ENCODE results near the gene DYNLL2. TPM values are rescaled to one million over a fixed set of nuclear protein-coding genes. Genes with fewer than 3 reads are reported as not detected.
"Not testable (repeated sequence)": the region's sequence is repeated elsewhere in the genome, so short reads cannot be mapped to it uniquely, and the experiment has no call there.

The DYNLL2 gene
- total RNA-seq, 2 experiments from 2014 or later, result 21.3 to 28.3 TPM

DNA sequence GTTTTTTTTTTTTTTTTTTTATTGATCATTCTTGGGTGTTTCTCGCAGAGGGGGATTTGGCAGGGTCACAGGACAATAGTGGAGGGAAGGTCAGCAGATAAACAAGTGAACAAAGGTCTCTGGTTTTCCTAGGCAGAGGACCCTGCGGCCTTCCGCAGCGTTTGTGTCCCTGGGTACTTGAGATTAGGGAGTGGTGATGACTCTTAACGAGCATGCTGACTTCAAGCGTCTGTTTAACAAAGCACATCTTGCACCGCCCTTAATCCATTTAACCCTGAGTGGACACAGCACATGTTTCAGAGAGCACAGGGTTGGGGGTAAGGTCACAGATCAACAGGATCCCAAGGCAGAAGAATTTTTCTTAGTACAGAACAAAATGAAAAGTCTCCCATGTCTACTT, 10.0 kb upstream of the DYNLL2 start:
- ATAC-seq, result not testable (repeated sequence)

DNA sequence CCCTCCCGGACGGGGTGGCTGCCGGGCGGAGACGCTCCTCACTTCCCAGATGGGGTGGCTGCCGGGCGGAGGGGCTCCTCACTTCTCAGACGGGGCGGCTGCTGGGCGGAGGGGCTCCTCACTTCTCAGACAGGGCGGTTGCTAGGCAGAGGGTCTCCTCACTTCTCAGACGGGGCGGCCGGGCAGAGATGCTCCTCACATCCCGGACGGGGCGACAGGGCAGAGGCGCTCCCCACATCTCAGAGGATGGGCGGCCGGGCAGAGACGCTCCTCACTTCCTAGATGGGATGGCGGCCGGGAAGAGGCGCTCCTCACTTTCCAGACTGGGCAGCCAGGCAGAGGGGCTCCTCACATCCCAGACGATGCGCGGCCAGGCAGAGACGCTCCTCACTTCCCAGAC, 8.8 kb upstream of the DYNLL2 start:
- CTCF ChIA-PET; DNase-seq; H3K4me3 Mint-ChIP-seq; H3K36me3 Mint-ChIP-seq (ENCODE audit: low read depth); H3K9me3 Mint-ChIP-seq (ENCODE audit: low read depth); intact Hi-C loops (cut with DNase I, micrococcal nuclease); H3K27ac Mint-ChIP-seq; H3K4me1 Mint-ChIP-seq; POLR2A ChIA-PET; ATAC-seq: not testable (repeated sequence)
- H3K27me3 Mint-ChIP-seq, result peaks cover 14% of the 10 kb centered on the region

More for the DNA sequence above, 10.0 kb upstream of the DYNLL2 start:
- H3K36me3 Mint-ChIP-seq (ENCODE audit: low read depth); H3K4me1 Mint-ChIP-seq; POLR2A ChIA-PET; H3K27ac Mint-ChIP-seq; H3K4me3 Mint-ChIP-seq; H3K9me3 Mint-ChIP-seq (ENCODE audit: low read depth); intact Hi-C loops (cut with DNase I, micrococcal nuclease); DNase-seq; CTCF ChIA-PET: not testable (repeated sequence)
- H3K27me3 Mint-ChIP-seq, result peaks cover 18% of the 10 kb centered on the region

DNA sequence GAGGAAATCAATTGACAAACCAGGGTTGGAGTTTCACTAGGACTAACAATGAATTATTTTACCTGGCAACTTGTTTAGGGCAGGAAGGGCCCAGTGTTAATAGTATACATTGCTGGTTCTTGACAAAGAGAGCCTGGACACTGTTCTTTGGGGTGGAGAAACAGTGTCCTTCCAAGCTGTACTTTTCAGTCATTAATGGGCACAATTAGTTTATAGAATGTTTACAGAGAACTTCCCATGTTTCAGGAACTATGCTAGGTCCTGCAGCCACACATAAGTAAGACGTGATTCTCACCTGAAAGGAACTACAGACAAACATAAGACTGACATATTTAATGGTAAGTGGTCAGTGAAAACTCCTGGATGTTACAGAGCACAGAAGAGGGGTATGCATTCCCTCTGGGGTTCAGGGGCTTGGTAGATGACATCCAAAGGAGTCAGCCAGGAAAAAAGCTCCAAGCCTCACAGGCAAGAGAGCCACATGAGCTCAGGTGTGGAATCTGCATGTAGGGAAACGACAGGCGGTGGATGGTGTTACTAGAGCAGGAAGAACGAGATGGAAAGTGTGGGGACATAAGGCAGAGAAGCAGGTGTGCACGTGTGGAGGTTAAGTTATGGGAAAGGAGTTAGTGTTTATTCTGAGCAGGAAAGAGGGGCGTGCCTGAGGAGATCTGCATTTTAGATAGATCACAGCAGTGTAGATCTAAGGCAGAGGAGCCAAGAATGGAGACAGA, 3.8 kb upstream of the DYNLL2 start:
- Mint-ChIP-seq H3K9me3 (ENCODE audit: low read depth) (no peaks in the 10 kb centered on the region), H3K4me1 (peaks cover 2% of the 10 kb centered on the region), H3K4me3 (no peak overlapping the region), H3K27me3 (peaks cover 2% of the 10 kb centered on the region), H3K36me3 (ENCODE audit: low read depth) (no peaks in the 10 kb centered on the region), H3K27ac (no peak overlapping the region)
- intact Hi-C loops (cut with DNase I, micrococcal nuclease), result loop anchor here in 1 of 2 experiments (5.0 to 10.0 kb wide), 4 partner anchors 258 to 1245 kb away; partner anchors contain the start of genes C17orf67, DGKE, MSI2 and TRIM37
- DNase-seq (no peak), ATAC-seq (no peak)
- ChIA-PET POLR2A (no interaction called here), CTCF (interaction anchor here (0.6 kb wide), 1 partner anchor 85 kb away, joined by 4 read pairs; no protein-coding TSS in a partner anchor)

DNA sequence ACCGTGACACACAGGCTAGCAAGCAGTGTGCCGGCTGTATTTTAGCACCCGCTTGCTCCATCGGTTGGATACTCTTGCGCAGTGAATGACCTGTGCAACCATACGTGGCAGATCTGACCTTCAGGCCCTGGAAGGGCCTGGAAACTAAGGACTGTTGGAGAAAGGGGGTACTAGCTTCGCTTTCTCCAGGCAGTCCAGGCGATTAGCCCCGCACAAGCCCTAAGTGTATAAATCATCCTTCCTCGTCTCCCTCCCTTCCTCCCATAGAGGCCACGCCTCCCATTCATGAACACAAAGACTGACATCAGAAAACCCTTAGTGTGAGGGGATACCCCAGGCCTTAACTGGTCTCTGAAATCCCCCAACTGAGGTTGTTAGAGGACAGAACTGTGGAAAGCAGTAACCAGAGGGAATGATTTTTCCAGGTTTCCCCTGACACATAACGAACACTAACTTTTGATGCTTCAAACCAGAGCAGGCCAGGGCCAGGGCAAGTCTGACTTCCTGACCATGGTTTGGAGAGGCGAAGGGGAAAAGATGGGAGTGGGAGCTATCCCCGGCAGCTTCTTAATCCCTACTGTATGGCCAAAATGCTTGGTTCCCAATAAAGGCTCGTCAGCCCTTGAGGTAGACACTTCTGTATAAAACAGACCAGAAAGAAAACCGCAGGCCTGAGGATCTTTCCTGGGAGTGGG, 1.4 kb upstream of the DYNLL2 start:
- intact Hi-C loops (cut with DNase I, micrococcal nuclease), result loop anchor here in 1 of 2 experiments (2.0 to 10.0 kb wide), 6 partner anchors 83 to 1247 kb away; partner anchors contain the start of genes AKAP1, C17orf67, DGKE and MSI2
- POLR2A ChIA-PET, result interaction anchor here (0.6 to 0.9 kb wide), 4 partner anchors 12 to 802 kb away, joined by 3 to 11 read pairs (median 3); partner anchors contain the start of gene SRSF1
- Mint-ChIP-seq H3K9me3 (ENCODE audit: low read depth) (no peaks in the 10 kb centered on the region), H3K36me3 (ENCODE audit: low read depth) (peaks cover 16% of the 10 kb centered on the region), H3K4me1 (peaks cover 24% of the 10 kb centered on the region), H3K4me3 (no peak overlapping the region), H3K27ac (peak overlapping the region; percentile 6), H3K27me3 (no peaks in the 10 kb centered on the region)
- ATAC-seq (no peak), DNase-seq (no peak)
- CTCF ChIA-PET, result interaction anchor here (0.5 to 1.5 kb wide), 5 partner anchors 43 to 137 kb away, joined by 3 to 4 read pairs (median 3); partner anchors contain the start of gene MKS1

DNA sequence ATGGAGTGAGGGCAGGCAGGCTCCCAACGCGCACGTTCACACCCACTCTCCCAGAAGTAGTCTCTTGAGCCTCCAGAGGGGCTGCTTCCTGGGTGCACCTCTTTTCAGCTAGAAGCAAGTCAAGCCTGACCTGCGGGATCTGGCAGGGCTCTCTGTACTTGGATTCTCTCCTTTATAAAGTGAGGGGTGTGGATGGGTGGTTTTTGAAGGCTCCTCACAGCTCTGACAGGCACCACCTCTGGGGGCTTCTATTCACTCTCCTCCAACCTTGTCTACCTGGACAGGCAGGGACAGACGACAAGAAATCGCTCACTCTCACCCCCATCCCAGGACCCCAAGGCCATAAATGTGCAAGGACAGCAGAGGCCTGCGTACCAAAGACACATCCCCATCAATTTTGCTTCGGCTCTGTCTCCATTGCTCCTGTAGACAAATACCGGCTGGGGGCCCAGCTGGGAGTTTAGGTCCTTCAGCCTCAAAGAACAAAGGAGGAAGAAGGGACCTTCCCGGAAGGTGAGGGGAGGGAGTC, 814 bp upstream of the DYNLL2 start:
- CTCF ChIA-PET, result interaction anchor here (0.6 to 1.5 kb wide), 2 partner anchors 76 to 80 kb away, joined by 3 to 4 read pairs; no protein-coding TSS in a partner anchor
- POLR2A ChIA-PET, result interaction anchor here (0.6 to 2.5 kb wide), 4 partner anchors 75 to 145 kb away, joined by 3 to 17 read pairs (median 3); partner anchors contain the start of gene SRSF1
- intact Hi-C loops (cut with DNase I, micrococcal nuclease), result loop anchor here in 1 of 2 experiments (2.0 to 10.0 kb wide), 6 partner anchors 84 to 1248 kb away; partner anchors contain the start of genes AKAP1, C17orf67, DGKE and MSI2

DNA sequence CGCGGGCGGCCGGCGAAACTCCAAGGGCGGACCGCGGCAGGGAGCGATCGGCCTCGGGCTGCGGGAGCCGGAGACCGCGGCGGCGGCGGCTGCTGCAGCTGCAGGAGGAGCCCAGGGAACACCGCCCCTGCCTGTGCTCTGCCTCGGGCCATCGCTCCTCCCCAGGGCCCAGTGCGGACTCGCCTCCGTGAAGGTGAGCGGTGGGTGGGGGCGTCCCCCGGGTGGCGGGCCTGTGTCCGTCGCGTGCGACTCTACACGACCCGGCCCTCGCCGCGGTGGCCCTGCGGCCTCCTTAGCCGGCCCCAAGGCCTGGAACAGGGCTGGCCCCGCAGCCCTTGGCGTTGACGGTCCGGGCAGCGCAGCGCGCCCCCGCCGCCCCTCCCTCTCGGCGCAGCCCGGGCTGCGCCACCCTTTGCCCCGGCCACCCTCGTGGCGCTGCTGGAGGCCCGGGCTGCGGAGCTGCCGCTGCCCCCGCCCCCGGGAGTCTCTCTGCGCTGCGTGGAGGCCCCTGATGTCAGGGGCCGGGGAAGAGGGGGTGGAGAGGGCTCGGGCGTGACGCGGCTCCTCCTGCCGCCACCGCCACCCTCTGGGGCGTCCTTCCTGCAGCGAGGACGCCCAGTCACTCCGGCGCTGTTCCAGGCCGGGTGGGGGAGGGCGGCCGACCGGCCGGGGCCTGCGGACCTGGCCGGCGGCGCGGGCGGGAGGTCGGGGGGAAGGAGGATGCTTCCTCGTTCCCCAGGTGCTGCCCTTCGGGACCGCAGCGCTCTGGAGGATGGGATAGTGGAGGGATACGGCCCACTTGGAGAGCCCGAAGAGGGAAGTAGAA, 485 bp downstream of the DYNLL2 start:
- ChIA-PET CTCF (interaction anchor here (0.8 to 1.0 kb wide), 2 partner anchors 12 to 76 kb away, joined by 3 to 4 read pairs; partner anchors contain the start of gene SRSF1), POLR2A (interaction anchor here (0.6 to 2.5 kb wide), 5 partner anchors 8 to 166 kb away, joined by 3 to 17 read pairs (median 3); partner anchors contain the start of gene SRSF1)
- Mint-ChIP-seq H3K27ac (peak overlapping the region; percentile 79), H3K27me3 (no peaks in the 10 kb centered on the region), H3K36me3 (ENCODE audit: low read depth) (peaks cover 35% of the 10 kb centered on the region), H3K4me3 (peak overlapping the region; percentile 83), H3K4me1 (peaks cover 41% of the 10 kb centered on the region), H3K9me3 (ENCODE audit: low read depth) (no peaks in the 10 kb centered on the region)
- intact Hi-C loops (cut with DNase I, micrococcal nuclease), result loop anchor here (1.0 to 10.0 kb wide), 13 partner anchors 76 to 1249 kb away; partner anchors contain the start of genes SRSF1 (in 2 of the 2), AKAP1 (in 1 of the 2), C17orf67 (in 1 of the 2) and DGKE (in 1 of the 2)
- ATAC-seq (peak; percentile 61), DNase-seq (peak; percentile 81)

More for the DNA sequence above, 814 bp upstream of the DYNLL2 start:
- ATAC-seq (no peak), DNase-seq (peak; percentile 16)
- Mint-ChIP-seq H3K36me3 (ENCODE audit: low read depth) (peaks cover 22% of the 10 kb centered on the region), H3K4me1 (peaks cover 30% of the 10 kb centered on the region), H3K9me3 (ENCODE audit: low read depth) (no peaks in the 10 kb centered on the region), H3K4me3 (no peak overlapping the region), H3K27ac (peak overlapping the region; percentile 79), H3K27me3 (no peaks in the 10 kb centered on the region)

DNA sequence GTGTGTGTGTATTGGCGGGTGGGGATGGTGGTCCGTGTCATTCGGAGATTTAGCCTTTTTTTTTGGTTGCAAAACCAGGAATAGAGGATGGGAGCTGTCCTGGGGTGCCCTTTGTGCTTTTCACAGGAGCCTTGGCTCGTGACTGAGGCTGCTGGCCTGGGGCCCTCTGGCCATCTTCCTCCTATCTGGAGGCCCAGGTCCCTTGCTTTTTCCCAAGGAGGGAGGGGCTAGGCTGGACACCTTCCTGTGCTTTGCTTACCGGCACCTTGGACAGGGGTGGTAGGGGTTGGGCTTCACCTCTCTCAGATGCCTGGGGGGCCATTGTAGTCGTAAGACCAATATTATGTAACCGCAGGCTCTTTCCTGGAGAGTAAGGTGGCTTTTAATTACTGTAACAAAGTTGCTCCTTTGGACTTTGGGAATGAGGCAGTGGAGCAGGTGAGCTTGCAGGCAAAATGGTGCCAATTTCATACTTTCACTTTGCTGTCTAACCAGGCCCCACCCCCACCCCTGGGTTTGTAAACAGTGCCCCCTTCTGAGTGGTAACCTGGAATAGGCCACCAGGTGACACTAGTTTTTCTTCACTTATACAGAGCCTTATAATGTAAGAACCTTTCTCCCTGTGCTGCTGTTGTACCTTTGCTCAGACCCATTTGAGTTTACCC, 1.2 kb downstream of the DYNLL2 start:
- CTCF ChIA-PET, result interaction anchor here (0.5 to 1.0 kb wide), 3 partner anchors 15 to 970 kb away, joined by 3 to 4 read pairs (median 4); partner anchors contain the start of gene SRSF1
- ATAC-seq, result peak; percentile 31
- peaks cover 40% of the 10 kb centered on the region for H3K36me3 Mint-ChIP-seq (ENCODE audit: low read depth)
- no peaks in the 10 kb centered on the region for H3K27me3 Mint-ChIP-seq
- no peaks in the 10 kb centered on the region for H3K9me3 Mint-ChIP-seq (ENCODE audit: low read depth)
- peak overlapping the region; percentile 83 for H3K4me3 Mint-ChIP-seq
- POLR2A ChIA-PET, result interaction anchor here (0.6 to 2.5 kb wide), 4 partner anchors 7 to 165 kb away, joined by 3 to 17 read pairs (median 3); partner anchors contain the start of gene SRSF1
- DNase-seq, result peak; percentile 76
- peaks cover 46% of the 10 kb centered on the region for H3K4me1 Mint-ChIP-seq
- intact Hi-C loops (cut with DNase I, micrococcal nuclease), result loop anchor here (1.0 to 10.0 kb wide), 9 partner anchors 77 to 1250 kb away; partner anchors contain the start of genes C17orf67 (in 1 of the 2), DGKE (in 1 of the 2), MRPS23 (in 1 of the 2) and MSI2 (in 1 of the 2)
- H3K27ac Mint-ChIP-seq, result peak overlapping the region; percentile 79

DNA sequence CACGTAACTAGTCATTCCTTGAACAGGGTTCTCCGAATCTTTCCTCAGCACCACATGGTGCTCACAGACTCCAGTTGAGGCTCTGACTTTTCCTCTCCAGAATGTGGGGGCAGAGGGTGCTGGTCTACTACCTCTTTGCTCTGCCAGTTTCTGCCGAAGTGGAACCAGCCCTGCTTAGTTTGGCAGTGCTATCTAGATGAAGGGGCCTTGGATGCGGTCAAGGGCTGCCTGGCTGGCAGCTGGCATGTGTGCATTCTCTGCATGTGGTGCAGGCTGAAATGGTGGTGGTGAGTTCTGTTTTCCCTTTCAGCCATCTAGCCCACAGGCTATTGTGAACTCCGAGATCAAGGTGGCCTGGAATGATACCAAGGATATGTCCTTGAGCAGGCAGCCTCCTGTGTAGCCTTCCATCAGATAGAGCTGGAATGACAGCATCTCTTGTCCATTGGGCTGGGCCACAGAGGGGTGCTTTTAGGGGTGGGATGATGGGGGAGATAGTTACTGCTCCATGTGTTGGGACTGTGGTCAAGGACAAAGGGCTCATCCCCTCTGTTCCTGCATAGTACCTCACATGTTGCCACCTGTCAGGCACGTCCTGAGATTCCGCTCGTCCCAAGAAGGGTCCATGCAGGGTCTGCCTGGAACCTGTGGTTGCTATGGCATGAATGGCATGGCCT, 2.0 kb downstream of the DYNLL2 start:
- CTCF ChIA-PET, result interaction anchor here (0.5 to 1.0 kb wide), 4 partner anchors 30 to 971 kb away, joined by 3 to 4 read pairs (median 4); partner anchors contain the start of gene SRSF1
- ATAC-seq (no peak), DNase-seq (no peak)
- H3K4me3 Mint-ChIP-seq, result peak overlapping the region; percentile 83
- H3K4me1 Mint-ChIP-seq, result peaks cover 49% of the 10 kb centered on the region
- no peaks in the 10 kb centered on the region for H3K27me3 Mint-ChIP-seq
- H3K27ac Mint-ChIP-seq, result peak overlapping the region; percentile 79
- POLR2A ChIA-PET, result interaction anchor here (2.5 kb wide), 1 partner anchor 78 kb away, joined by 17 read pairs; the partner anchor contains the start of gene SRSF1
- H3K36me3 Mint-ChIP-seq (ENCODE audit: low read depth), result peaks cover 46% of the 10 kb centered on the region
- intact Hi-C loops (cut with DNase I, micrococcal nuclease), result loop anchor here in 1 of 2 experiments (2.0 to 10.0 kb wide), 3 partner anchors 268 to 1250 kb away; partner anchors contain the start of genes C17orf67, DGKE, MTMR4 and SUPT4H1
- no peaks in the 10 kb centered on the region for H3K9me3 Mint-ChIP-seq (ENCODE audit: low read depth)

DNA sequence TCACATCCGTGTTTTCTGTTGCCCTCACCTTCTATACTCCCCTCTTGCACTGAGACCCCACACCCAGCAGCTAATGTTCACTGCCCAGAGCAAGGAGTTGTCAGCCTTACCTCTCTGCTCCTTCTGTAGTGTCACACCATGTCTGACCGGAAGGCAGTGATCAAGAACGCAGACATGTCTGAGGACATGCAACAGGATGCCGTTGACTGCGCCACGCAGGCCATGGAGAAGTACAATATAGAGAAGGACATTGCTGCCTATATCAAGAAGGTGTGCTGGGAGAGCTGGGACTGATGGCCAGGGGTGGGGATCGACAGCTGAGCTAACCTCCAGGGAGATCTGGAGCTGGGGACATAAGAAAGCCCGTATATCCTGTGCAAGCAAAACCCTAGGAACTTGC, 3.7 kb downstream of the DYNLL2 start:
- POLR2A ChIA-PET, result interaction anchor here (0.7 kb wide), 1 partner anchor 11 kb away, joined by 4 read pairs; no protein-coding TSS in a partner anchor
- no peaks in the 10 kb centered on the region for H3K27me3 Mint-ChIP-seq
- intact Hi-C loops (cut with DNase I, micrococcal nuclease), result loop anchor here in 1 of 2 experiments (10.0 kb wide), 1 partner anchor 1252 kb away; the partner anchor contains the start of genes C17orf67 and DGKE
- peaks cover 59% of the 10 kb centered on the region for H3K36me3 Mint-ChIP-seq (ENCODE audit: low read depth)
- DNase-seq, result no peak
- no peak overlapping the region for H3K4me3 Mint-ChIP-seq
- CTCF ChIA-PET, result interaction anchor here (0.6 to 2.7 kb wide), 5 partner anchors 9 to 338 kb away, joined by 3 to 10 read pairs (median 3); no protein-coding TSS in a partner anchor
- peak overlapping the region; percentile 22 for H3K27ac Mint-ChIP-seq
- peaks cover 52% of the 10 kb centered on the region for H3K4me1 Mint-ChIP-seq
- ATAC-seq, result no peak
- no peaks in the 10 kb centered on the region for H3K9me3 Mint-ChIP-seq (ENCODE audit: low read depth)

Data from activated CD4-positive, alpha-beta T cell treated with anti-CD3 and anti-CD28 coated beads for 36 hours (primary cell).